Effector CD4-positive, alpha-beta T cell (primary cell): ENCODE results near the gene MDK.

Experiments
- DNase-seq: peaks from one replicate; pipeline ENCODE4 v3.0.0-alpha.2; 2020
- total RNA-seq: gene quantifications from one replicate; lab custom pipeline; 2026; lab: John Stamatoyannopoulos, UW

MDK gene
- 1.7 reads per million for total RNA-seq

- DNase-seq, result no peak
These were observed at the start of gene MDK for GRCh38 chr11:46381048-46381818. Gene MDK (plus strand): TSS chr11:46381669. CDS start chr11:46382058, 389 bp downstream.

- no peak for DNase-seq
These were observed 49.3 kb upstream of the MDK start for GRCh38 chr11:46332093-46332567.

GRCh38 chr11:46332568-46333393 lies 48.7 kb upstream of the MDK start:
- DNase-seq, result no peak

- no peak for DNase-seq
These were observed 48.0 kb upstream of the MDK start for GRCh38 chr11:46333394-46333947.

GRCh38 chr11:46334211-46334610 lies 47.3 kb upstream of the MDK start:
- no peak for DNase-seq

GRCh38 chr11:46335271-46335670 lies 46.2 kb upstream of the MDK start:
- no peak for DNase-seq

- no peak for DNase-seq
These were observed 45.4 kb upstream of the MDK start for GRCh38 chr11:46335890-46336562.

- DNase-seq, result no peak
These were observed 44.8 kb upstream of the MDK start for GRCh38 chr11:46336563-46337180.

- no peak for DNase-seq
These were observed 43.7 kb upstream of the MDK start for GRCh38 chr11:46337626-46338345.

- no peak for DNase-seq
These were observed 42.9 kb upstream of the MDK start for GRCh38 chr11:46338636-46338987.

GRCh38 chr11:46338988-46339666 lies 42.3 kb upstream of the MDK start:
- no peak for DNase-seq

- DNase-seq, result no peak
These were observed 41.7 kb upstream of the MDK start for GRCh38 chr11:46339816-46340215.

- DNase-seq, result no peak
These were observed 40.0 kb upstream of the MDK start for GRCh38 chr11:46341454-46341853.

GRCh38 chr11:46342239-46342638 lies 39.2 kb upstream of the MDK start:
- no peak for DNase-seq

GRCh38 chr11:46343520-46343919 lies 37.9 kb upstream of the MDK start:
- DNase-seq, result no peak

- no peak for DNase-seq
These were observed 36.3 kb upstream of the MDK start for GRCh38 chr11:46345131-46345597.

GRCh38 chr11:46345881-46346484 lies 35.5 kb upstream of the MDK start:
- no peak for DNase-seq

GRCh38 chr11:46346886-46347636 lies 34.4 kb upstream of the MDK start, which contains the start of gene DGKZ:
Gene DGKZ (plus strand): TSS chr11:46347463. CDS start chr11:46347660, 197 bp downstream.
- peak; percentile 80 for DNase-seq

GRCh38 chr11:46347637-46348311 lies 33.7 kb upstream of the MDK start:
- no peak for DNase-seq
